Skeletal muscle satellite cell (primary cell): ENCODE measurements around the gene SLC35F2.

Source experiments
- H3K27me3 ChIP-seq: 2 replicates; pipeline ENCODE4 v1.7.0; 2013; ENCODE audit warnings: low read length; ENCODE audit not compliant: control insufficient read depth, insufficient read depth
- H3K36me3 ChIP-seq: 2 replicates; pipeline ENCODE4 v1.7.0; 2013; ENCODE audit warnings: mild to moderate bottlenecking, control low read depth, low read length; ENCODE audit not compliant: insufficient read depth
- H3K4me1 ChIP-seq: 2 replicates; pipeline ENCODE4 v1.7.0; 2013; ENCODE audit warnings: low read length; ENCODE audit not compliant: control insufficient read depth, insufficient read depth
- H3K4me2 ChIP-seq: 2 replicates; pipeline ENCODE4 v1.7.0; 2013; ENCODE audit warnings: mild to moderate bottlenecking, low read length
- H3K4me3 ChIP-seq: 2 replicates; pipeline ENCODE4 v1.7.0; 2013; ENCODE audit warnings: low read length
- H3K9ac ChIP-seq: 2 replicates; pipeline ENCODE4 v1.7.0; 2013; ENCODE audit warnings: mild to moderate bottlenecking, low read depth, low read length, moderate library complexity
- H3K9me3 ChIP-seq: replicated peaks from 2 replicates; pipeline ENCODE4 v1.7.0; 2013; ENCODE audit warnings: mild to moderate bottlenecking, control low read depth, low read length

SLC35F2 gene

GRCh38 chr11:107856981-107857517, 1.5 kb downstream of the SLC35F2 start:
- Histone ChIP-seq H3K4me2 (peak overlapping the region; percentile 86), H3K4me3 (peak overlapping the region; percentile 96), H3K4me1 (peaks cover 12% of the 10 kb centered on the region), H3K36me3 (no peaks in the 10 kb centered on the region), H3K9ac (no peak overlapping the region), H3K9me3 (no peaks in the 10 kb centered on the region), H3K27me3 (peaks cover 3% of the 10 kb centered on the region)

DNA sequence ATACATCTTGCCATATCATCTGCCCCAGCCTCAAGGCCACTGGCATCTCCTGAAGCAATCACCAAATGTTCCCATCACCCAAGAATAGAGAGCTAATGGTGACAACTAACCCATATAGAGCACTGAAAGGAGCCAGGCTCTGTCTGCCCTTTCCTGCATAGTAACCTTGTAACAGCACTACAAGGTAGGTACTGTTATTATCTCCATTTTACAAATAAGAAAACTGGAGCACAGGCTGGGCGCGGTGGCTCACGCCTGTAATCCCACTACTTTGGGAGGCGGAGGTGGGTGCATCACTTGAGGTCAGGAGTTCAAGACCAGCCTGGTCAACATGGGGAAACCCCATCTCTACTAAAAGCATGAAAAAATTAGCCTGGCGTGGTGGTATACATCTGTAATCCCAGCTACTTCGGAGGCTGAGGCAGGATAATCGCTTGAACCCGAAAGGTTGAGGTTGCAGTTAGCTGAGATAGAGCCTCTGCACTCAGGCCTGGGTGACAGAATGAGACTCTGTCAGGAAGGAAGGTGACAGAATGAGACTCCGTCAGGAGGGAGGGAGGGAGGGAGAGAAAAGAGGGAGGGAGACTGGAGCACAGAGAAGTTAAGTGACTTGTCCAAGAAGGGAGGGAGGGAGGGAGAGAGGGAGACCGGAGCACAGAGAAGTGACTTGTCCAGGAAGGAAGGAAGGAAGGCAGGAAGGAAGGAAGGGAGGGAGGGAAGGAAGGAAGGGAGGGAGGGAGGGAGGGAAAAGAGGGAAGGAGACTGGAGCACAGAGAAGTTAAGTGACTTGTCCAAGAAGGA, 2.2 kb downstream of the SLC35F2 start:
- Histone ChIP-seq H3K36me3 (no peaks in the 10 kb centered on the region), H3K4me1 (peaks cover 12% of the 10 kb centered on the region), H3K4me2 (peak overlapping the region; percentile 86), H3K27me3 (no peaks in the 10 kb centered on the region), H3K9me3 (no peaks in the 10 kb centered on the region), H3K4me3 (peak overlapping the region; percentile 96), H3K9ac (no peak overlapping the region)

DNA sequence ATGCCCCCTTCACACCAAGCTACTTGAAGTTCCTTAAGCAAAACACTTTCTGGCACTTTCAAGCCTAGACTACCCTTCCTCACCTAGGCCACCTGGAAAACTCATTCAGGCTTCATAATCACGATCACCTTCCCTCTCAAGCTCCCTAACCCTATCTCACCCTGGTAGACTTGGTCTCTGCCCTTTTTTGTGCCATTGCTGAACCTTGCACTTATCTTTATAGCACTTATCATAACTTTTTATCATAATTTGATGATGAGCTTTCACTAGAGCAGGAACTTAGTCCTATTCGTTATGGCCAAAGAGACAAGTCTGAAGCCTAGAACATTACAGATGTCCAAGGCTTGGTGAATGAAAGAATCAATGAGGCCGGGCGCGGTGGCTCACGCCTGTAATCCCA, 5.5 kb downstream of the SLC35F2 start:
- Histone ChIP-seq H3K9ac (no peak overlapping the region), H3K9me3 (no peaks in the 10 kb centered on the region), H3K4me2 (no peak overlapping the region), H3K4me1 (peaks cover 6% of the 10 kb centered on the region), H3K4me3 (no peak overlapping the region), H3K27me3 (no peaks in the 10 kb centered on the region), H3K36me3 (no peaks in the 10 kb centered on the region)

GRCh38 chr11:107851704-107852310, 6.8 kb downstream of the SLC35F2 start:
- H3K27me3 ChIP-seq: no peaks in the 10 kb centered on the region
- no peaks in the 10 kb centered on the region for H3K9me3 ChIP-seq
- H3K4me2 ChIP-seq: no peak overlapping the region
- H3K9ac ChIP-seq: no peak overlapping the region
- no peaks in the 10 kb centered on the region for H3K36me3 ChIP-seq
- H3K4me3 ChIP-seq: no peak overlapping the region
- H3K4me1 ChIP-seq: no peaks in the 10 kb centered on the region

GRCh38 chr11:107849790-107850189, 8.8 kb downstream of the SLC35F2 start:
- Histone ChIP-seq H3K27me3 (no peaks in the 10 kb centered on the region), H3K9ac (no peak overlapping the region), H3K4me2 (no peak overlapping the region), H3K9me3 (no peaks in the 10 kb centered on the region), H3K36me3 (no peaks in the 10 kb centered on the region), H3K4me3 (no peak overlapping the region), H3K4me1 (no peaks in the 10 kb centered on the region)

DNA sequence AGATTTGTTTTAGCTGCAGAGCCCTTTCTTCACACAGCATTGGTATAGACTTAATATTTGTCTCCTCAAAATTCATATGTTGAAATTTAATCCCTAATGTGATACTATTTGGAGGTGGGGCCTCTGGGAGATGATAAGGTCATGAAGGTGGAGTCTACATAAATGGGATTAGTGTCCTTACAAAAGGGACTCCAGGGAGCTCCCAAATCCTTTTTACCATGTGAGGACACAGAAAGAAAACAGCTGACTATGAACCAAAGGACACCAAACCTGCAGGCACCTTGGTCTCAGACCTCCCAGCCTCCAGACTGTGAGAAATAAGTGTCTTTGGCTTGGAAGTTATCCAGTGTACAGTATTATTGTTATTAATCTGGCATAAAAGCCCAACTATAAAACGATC, 10.2 kb downstream of the SLC35F2 start:
- no peak overlapping the region for H3K9ac ChIP-seq
- H3K36me3 ChIP-seq: no peaks in the 10 kb centered on the region
- H3K4me2 ChIP-seq: no peak overlapping the region
- no peaks in the 10 kb centered on the region for H3K4me1 ChIP-seq
- H3K9me3 ChIP-seq: no peaks in the 10 kb centered on the region
- no peaks in the 10 kb centered on the region for H3K27me3 ChIP-seq
- no peak overlapping the region for H3K4me3 ChIP-seq

DNA sequence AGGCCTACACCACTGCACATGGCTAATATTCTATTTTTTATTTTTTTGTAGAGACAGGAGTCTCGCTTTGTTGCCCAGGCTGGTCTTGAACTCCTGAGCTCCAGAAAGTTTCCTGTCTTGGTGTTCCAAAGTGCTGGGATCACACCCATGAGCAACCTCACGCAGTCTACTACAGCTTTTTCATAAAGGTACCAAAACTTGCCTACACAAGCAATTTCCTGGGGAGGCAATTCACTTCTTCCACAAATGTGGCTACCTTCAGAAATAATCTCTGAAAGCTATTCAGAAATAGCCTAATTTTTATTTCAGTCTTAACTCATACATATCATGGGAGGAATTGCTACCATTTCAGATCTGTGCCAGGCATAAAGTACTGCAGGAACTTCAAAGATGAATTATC, 11.4 kb downstream of the SLC35F2 start:
- H3K4me3 ChIP-seq: no peak overlapping the region
- H3K4me1 ChIP-seq: no peaks in the 10 kb centered on the region
- H3K9me3 ChIP-seq: no peaks in the 10 kb centered on the region
- H3K27me3 ChIP-seq: no peaks in the 10 kb centered on the region
- no peaks in the 10 kb centered on the region for H3K36me3 ChIP-seq
- no peak overlapping the region for H3K9ac ChIP-seq
- no peak overlapping the region for H3K4me2 ChIP-seq

DNA sequence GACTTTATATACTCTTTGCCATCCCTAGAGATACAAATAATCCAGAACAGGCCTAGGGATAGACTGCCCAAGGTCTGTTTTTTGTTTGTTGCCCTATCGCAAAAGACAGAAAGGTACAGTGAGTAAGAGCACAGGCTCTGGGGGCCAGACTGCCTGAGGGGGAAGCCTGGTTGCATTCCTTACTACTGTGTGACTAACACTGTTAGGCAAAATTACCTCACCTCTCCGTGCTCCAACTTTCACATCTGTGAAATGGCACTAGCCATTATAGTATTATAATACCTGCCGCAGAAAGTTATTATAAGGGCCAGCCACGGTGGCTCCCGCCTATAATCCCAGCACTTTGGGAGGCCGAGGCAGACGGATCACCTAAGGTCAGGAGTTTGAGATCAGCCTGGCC, 14.5 kb downstream of the SLC35F2 start:
- H3K4me3 ChIP-seq: no peak overlapping the region
- no peaks in the 10 kb centered on the region for H3K36me3 ChIP-seq
- no peak overlapping the region for H3K4me2 ChIP-seq
- H3K27me3 ChIP-seq: no peaks in the 10 kb centered on the region
- H3K4me1 ChIP-seq: peaks cover 23% of the 10 kb centered on the region
- H3K9ac ChIP-seq: no peak overlapping the region
- no peaks in the 10 kb centered on the region for H3K9me3 ChIP-seq

DNA sequence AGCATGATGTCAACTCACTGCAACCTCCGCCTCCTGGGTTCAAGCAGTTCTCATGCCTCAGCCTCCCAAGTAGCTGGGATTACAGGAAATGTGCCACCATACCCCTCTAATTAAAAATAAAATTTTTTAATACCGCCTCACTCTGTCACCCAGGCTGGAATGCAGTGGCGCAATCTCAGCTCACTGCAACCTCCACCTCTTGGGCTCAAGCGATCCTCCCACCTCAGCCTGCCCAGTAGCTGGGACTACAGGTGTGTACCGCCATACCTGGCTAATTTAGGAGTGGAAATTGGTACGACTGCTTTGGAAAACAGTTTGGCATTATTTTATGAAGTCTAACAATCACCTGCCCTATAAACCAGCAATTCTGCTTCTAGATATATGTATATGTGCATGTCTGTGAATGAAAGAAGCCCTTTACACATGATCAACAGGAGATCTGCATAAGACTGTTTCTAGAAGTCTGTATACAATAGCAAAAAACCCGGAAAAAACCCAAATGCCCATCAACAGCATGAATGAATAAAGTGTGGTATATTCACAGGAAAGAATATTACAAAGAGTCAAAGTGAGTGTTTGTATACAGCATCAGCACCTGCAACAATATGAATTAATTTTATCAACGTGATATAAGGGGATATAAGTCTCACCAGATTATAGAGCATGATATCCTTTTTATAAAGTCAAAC, 16.0 kb downstream of the SLC35F2 start:
- Histone ChIP-seq H3K4me2 (no peak overlapping the region), H3K9me3 (no peaks in the 10 kb centered on the region), H3K36me3 (no peaks in the 10 kb centered on the region), H3K27me3 (no peaks in the 10 kb centered on the region), H3K4me3 (no peak overlapping the region), H3K4me1 (peaks cover 25% of the 10 kb centered on the region), H3K9ac (no peak overlapping the region)

- H3K9ac ChIP-seq: peak overlapping the region; percentile 49
- peak overlapping the region; percentile 50 for H3K4me3 ChIP-seq
- no peaks in the 10 kb centered on the region for H3K36me3 ChIP-seq
- H3K4me1 ChIP-seq: peaks cover 25% of the 10 kb centered on the region
- no peaks in the 10 kb centered on the region for H3K9me3 ChIP-seq
- H3K27me3 ChIP-seq: no peaks in the 10 kb centered on the region
- peak overlapping the region; percentile 74 for H3K4me2 ChIP-seq
These were observed 18.5 kb downstream of the SLC35F2 start for GRCh38 chr11:107840129-107840484.

DNA sequence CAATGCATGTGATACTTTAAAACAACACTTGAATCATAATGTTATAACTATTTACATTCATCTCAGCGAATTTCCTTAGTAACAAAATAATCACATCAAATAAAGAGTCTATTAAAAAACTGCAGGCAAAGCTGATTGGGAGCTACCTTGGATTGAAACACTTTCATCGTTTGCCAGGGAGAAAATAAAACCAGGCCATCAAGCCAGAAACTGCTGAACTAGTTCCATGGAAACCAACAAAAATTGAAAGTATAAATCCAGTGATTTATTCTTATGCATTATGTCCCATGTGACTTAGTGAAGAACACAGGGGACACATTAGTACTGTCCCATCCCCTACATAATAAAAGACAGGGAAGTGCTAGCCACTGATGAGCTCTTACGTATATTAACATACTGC, 21.7 kb downstream of the SLC35F2 start:
- no peak overlapping the region for H3K4me2 ChIP-seq
- no peak overlapping the region for H3K9ac ChIP-seq
- peaks cover 25% of the 10 kb centered on the region for H3K4me1 ChIP-seq
- H3K36me3 ChIP-seq: no peaks in the 10 kb centered on the region
- H3K27me3 ChIP-seq: no peaks in the 10 kb centered on the region
- no peak overlapping the region for H3K4me3 ChIP-seq
- H3K9me3 ChIP-seq: no peaks in the 10 kb centered on the region
